Measurements from ENCODE around the gene GPR143. TPM values are rescaled to one million over a fixed set of nuclear protein-coding genes. Genes with fewer than 3 reads are reported as not detected.

Gene GPR143
- total and polyA plus RNA-seq, 12 donors: 0.06 to 0.58 (median 0.30) TPM; not detected in 9

DNA sequence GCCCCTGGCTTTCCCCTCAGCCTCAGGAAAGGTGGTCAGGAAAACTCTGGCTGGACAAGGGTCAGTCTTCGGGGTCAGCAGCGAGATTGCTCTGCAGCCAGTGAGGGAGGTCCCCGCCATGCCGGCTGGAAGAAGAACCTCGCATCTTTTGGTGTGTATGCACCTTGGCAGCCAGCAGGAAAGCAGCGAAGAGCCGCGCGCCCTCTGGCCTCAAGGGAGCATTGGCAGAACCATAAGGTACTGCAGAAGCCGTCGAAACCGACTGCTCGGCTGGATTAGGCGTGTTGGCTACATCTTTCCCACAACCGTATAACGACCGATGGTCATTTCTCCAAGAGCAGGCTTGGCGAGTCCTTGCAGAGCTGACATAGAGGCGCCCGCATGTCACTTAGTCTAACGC is 48.3 kb downstream of the GPR143 start:
- Histone ChIP-seq H3K4me1 (no peaks in the 10 kb centered on the region), H3K27ac (no peak overlapping the region), H3K36me3 (peaks cover 0 to 45% (median 0%) of the 10 kb centered on the region in 9 donors), H3K27me3 (no peaks in the 10 kb centered on the region), H3K9me3 (peaks cover 0 to 15% (median 0%) of the 10 kb centered on the region in 11 donors), H3K4me3 (no peak overlapping the region)
- 97 to 99% methylated on average over 21 of the region's 21 CpGs for WGBS, 2 donors
- intact Hi-C loops (cut with DNase I): loop anchor here in 1 of 10 donors (10.0 kb wide), 1 partner anchor 893 kb away; no protein-coding TSS in a partner anchor
- DNase-seq (no peak), ATAC-seq (no peak)
- no peak for TF ChIP-seq CTCF (IDR thresholded peaks at IDR 0.05)

DNA sequence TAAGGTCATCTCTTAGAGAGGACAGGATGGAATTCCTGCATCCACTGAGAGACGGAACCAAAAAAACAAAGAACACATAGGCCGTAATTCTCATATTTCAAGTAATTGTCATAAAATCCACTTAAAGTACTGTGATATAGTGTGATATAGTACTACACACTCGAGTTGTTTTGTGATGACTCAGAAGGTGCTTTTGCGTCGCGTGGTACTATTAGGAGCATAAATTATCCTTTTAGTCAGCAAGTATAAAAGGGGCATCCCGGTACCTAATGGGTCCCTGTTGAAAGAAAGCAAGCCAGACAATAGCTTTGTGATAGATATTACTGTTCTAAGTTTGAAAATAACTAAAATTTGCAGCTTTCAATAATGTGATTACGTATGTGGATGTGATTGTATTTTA is 55.3 kb downstream of the GPR143 start:
- no peak for TF ChIP-seq CTCF (IDR thresholded peaks at IDR 0.05)
- Histone ChIP-seq H3K9me3 (no peaks in the 10 kb centered on the region), H3K36me3 (peaks cover 0 to 46% (median 0%) of the 10 kb centered on the region in 9 donors), H3K27ac (no peak overlapping the region), H3K27me3 (no peaks in the 10 kb centered on the region), H3K4me1 (peaks cover 0 to 3% (median 0%) of the 10 kb centered on the region in 9 donors), H3K4me3 (no peak overlapping the region)
- ATAC-seq (no peak), DNase-seq (no peak)
- 96 to 98% methylated on average over 8 of the region's 8 CpGs for WGBS, 2 donors
- intact Hi-C loops (cut with DNase I): loop anchor here in 1 of 10 donors (10.0 kb wide), 1 partner anchor 886 kb away; no protein-coding TSS in a partner anchor

DNA sequence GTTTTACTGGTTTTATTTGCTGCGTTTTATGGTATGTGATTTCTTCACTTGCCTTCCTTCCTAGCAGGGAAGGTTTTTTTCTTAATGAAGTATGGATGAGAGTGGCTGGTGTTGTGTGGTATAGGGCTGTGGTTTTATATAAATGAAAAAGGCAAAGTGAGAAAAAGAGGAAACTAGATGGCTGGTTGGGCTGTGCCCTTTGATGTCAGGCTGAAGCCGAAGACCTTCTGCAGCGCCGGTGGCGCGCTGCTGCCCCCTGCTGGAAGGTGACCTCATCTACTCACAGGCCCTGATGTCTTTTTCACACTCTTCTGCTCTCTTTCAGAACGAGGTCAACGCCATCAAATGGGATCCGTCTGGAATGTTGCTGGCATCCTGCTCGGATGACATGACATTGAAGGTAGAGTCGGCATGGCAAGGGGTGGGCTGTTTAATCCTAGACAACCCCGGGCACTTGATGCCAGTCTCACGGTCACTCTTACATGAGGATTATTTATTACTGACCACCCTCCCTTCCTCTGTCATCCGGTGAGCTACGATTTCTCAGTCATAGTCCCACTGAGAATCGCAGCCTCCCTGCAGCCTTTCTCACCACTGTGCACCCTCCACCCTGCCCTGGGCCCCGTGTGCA is 56.6 kb downstream of the GPR143 start:
- ATAC-seq (peak; percentile 76 to 85 (median 80)), DNase-seq (peak; percentile 61 to 73)
- Histone ChIP-seq H3K4me1 (peaks cover 0 to 3% (median 0%) of the 10 kb centered on the region in 9 donors), H3K36me3 (peaks cover 0 to 38% (median 0%) of the 10 kb centered on the region in 9 donors), H3K27me3 (no peaks in the 10 kb centered on the region), H3K27ac (no peak overlapping the region), H3K4me3 (no peak overlapping the region), H3K9me3 (peaks cover 0 to 9% (median 0%) of the 10 kb centered on the region in 11 donors)
- intact Hi-C loops (cut with DNase I): loop anchor here in 8 of 10 donors (2.0 to 10.0 kb wide), 11 partner anchors 246 to 962 kb away; no protein-coding TSS in a partner anchor
- TF ChIP-seq CTCF (IDR thresholded peaks at IDR 0.05): peak; percentile 52 to 86 (median 84)
- 31 to 33% methylated on average over 17 of the region's 17 CpGs for WGBS, 2 donors

DNA sequence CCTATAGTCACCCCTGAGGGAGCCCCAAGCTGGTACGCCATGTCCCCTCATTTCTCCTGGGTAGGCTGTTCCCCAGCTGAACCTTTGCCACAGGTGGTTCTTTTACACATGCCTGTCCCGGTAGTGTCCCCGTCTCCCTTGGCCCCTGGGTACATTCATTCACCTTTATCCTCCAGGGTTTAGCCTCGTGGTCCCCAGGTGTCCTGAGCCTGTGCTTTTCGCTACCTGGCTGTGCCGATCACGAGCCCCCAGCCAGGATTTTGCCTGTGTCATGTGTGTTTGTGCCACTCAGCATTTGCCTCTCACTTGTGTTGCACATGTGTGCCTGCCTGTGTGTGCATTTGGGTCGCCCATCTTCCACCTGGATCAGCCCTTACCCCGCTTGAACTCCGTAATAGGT is 57.6 kb downstream of the GPR143 start:
- peaks cover 0 to 3% (median 0%) of the 10 kb centered on the region in 9 donors for H3K4me1 ChIP-seq
- TF ChIP-seq CTCF (IDR thresholded peaks at IDR 0.05): no peak
- 97 to 99% methylated on average over 9 to 10 of the region's 10 CpGs for WGBS, 2 donors
- H3K27ac ChIP-seq: no peak overlapping the region
- intact Hi-C loops (cut with DNase I): loop anchor here in 8 of 10 donors (2.0 to 10.0 kb wide), 11 partner anchors 245 to 961 kb away; no protein-coding TSS in a partner anchor
- ATAC-seq: no peak
- peaks cover 0 to 9% (median 0%) of the 10 kb centered on the region in 11 donors for H3K9me3 ChIP-seq
- no peak overlapping the region for H3K4me3 ChIP-seq
- no peak for DNase-seq
- H3K27me3 ChIP-seq: no peaks in the 10 kb centered on the region
- peaks cover 0 to 38% (median 0%) of the 10 kb centered on the region in 9 donors for H3K36me3 ChIP-seq

All from heart right ventricle (tissue), 16 donors.